Activated B cell treated with CpG ODN at 0.5 μM for 24 hours (primary cell): ENCODE measurements around the gene PLEKHG4B. TPM values are rescaled to one million over a fixed set of nuclear protein-coding genes. Genes with fewer than 3 reads are reported as not detected.

Experiments used
- ATAC-seq: fragments of 200-7000 bp; cut with Tn5 transposase; one replicate; pipeline ENCODE4 v1.10.0; 2021; ENCODE audit warnings: low read depth, mild to moderate bottlenecking, moderate library complexity
- CTCF ChIA-PET: fragments of 350-600 bp; sonication (Branson Sonifier 250); formaldehyde crosslinking; loops from one replicate; lab custom pipeline; 2021; ENCODE audit warnings: antibody characterized with exemption; lab: Charles Lee
- POLR2A ChIA-PET: fragments of 350-600 bp; sonication (Branson Sonifier 250); formaldehyde crosslinking; loops from one replicate; lab custom pipeline; 2021; ENCODE audit warnings: antibody characterized with exemption; lab: Charles Lee
- DNase-seq: peaks from one replicate; pipeline ENCODE4 v3.0.0; 2022
- H3K27ac Mint-ChIP-seq: one replicate; pipeline ENCODE4 v1.8.0; 2020; ENCODE audit warnings: mixed read lengths
- H3K27me3 Mint-ChIP-seq: one replicate; pipeline ENCODE4 v1.8.0; 2021; ENCODE audit warnings: mixed read lengths
- H3K36me3 Mint-ChIP-seq: one replicate; pipeline ENCODE4 v1.8.0; 2021; ENCODE audit warnings: low read depth, mixed read lengths
- H3K4me1 Mint-ChIP-seq: one replicate; pipeline ENCODE4 v1.8.0; 2021; ENCODE audit warnings: mixed read lengths
- H3K4me3 Mint-ChIP-seq: one replicate; pipeline ENCODE4 v1.8.0; 2020; ENCODE audit warnings: mild to moderate bottlenecking, mixed read lengths
- H3K9me3 Mint-ChIP-seq: one replicate; pipeline ENCODE4 v1.8.0; 2020; ENCODE audit warnings: mixed read lengths
- CTCF ChIP-seq: fragments of 200-600 bp; IDR thresholded peaks from one replicate; pipeline ENCODE4 v1.8.0; 2022; ENCODE audit warnings: antibody characterized with exemption, mild to moderate bottlenecking
- intact Hi-C: fragments of 100-400 bp; cut with micrococcal nuclease; formaldehyde crosslinking; loops from one replicate; pipeline ENCODE4 v1.15.1; 2024
- total RNA-seq: library from RNA; stranded (reverse); gene quantifications from 2 replicates; pipeline ENCODE4 v1.2.3, GENCODE V29; 2022

PLEKHG4B gene
- total RNA-seq, 1 donor from 2014 or later: not detected

GRCh38 chr5:93221-93980 is 1.4 kb downstream of the PLEKHG4B start:
- no peak overlapping the region for H3K27ac Mint-ChIP-seq
- H3K27me3 Mint-ChIP-seq: peaks cover 45% of the 10 kb centered on the region
- H3K36me3 Mint-ChIP-seq: no peaks in the 10 kb centered on the region
- no peaks in the 10 kb centered on the region for H3K9me3 Mint-ChIP-seq
- no peak overlapping the region for H3K4me3 Mint-ChIP-seq
- POLR2A ChIA-PET: no interaction called here
- ATAC-seq: no peak
- peaks cover 8% of the 10 kb centered on the region for H3K4me1 Mint-ChIP-seq
- DNase-seq: no peak
- no peak for TF ChIP-seq CTCF
- CTCF ChIA-PET: no interaction called here
- intact Hi-C loops: no loop called here

GRCh38 chr5:94113-94892 is 2.3 kb downstream of the PLEKHG4B start:
- POLR2A ChIA-PET: no interaction called here
- Mint-ChIP-seq H3K27me3 (peaks cover 42% of the 10 kb centered on the region), H3K4me3 (no peak overlapping the region), H3K9me3 (no peaks in the 10 kb centered on the region), H3K4me1 (peaks cover 8% of the 10 kb centered on the region), H3K27ac (no peak overlapping the region), H3K36me3 (no peaks in the 10 kb centered on the region)
- no peak for TF ChIP-seq CTCF
- ATAC-seq (no peak), DNase-seq (no peak)
- intact Hi-C loops: no loop called here
- CTCF ChIA-PET: no interaction called here

- Mint-ChIP-seq H3K36me3 (no peaks in the 10 kb centered on the region), H3K4me3 (no peak overlapping the region), H3K27ac (no peak overlapping the region), H3K4me1 (peaks cover 8% of the 10 kb centered on the region), H3K27me3 (peaks cover 32% of the 10 kb centered on the region), H3K9me3 (no peaks in the 10 kb centered on the region)
- DNase-seq: no peak
- CTCF ChIA-PET: no interaction called here
- intact Hi-C loops: no loop called here
- ATAC-seq: no peak
- POLR2A ChIA-PET: no interaction called here
- TF ChIP-seq CTCF: no peak
Observed at GRCh38 chr5:95241-95980, 3.4 kb downstream of the PLEKHG4B start.

- Mint-ChIP-seq H3K4me1 (no peaks in the 10 kb centered on the region), H3K9me3 (no peaks in the 10 kb centered on the region), H3K36me3 (no peaks in the 10 kb centered on the region), H3K4me3 (no peak overlapping the region), H3K27ac (no peak overlapping the region), H3K27me3 (peaks cover 21% of the 10 kb centered on the region)
- no peak for DNase-seq
- intact Hi-C loops: no loop called here
- ATAC-seq: no peak
- no peak for TF ChIP-seq CTCF
- ChIA-PET POLR2A (no interaction called here), CTCF (no interaction called here)
Observed at GRCh38 chr5:96976-97660, 5.2 kb downstream of the PLEKHG4B start.
